Bone marrow (tissue), 2 donors: ENCODE data around the gene DLL4.
"Not testable (repeated sequence)": the region's sequence is repeated elsewhere in the genome, so short reads cannot be mapped to it uniquely, and the experiment has no call there.

ENCODE experiments used
- DNase-seq, 2 donors: peaks; one replicate each; lab custom pipeline; 2025; lab: John Stamatoyannopoulos, UW

DLL4 gene

GRCh38 chr15:40958723-40959122 is 29.6 kb downstream of the DLL4 start:
- no peak for DNase-seq

- no peak for DNase-seq
Observed at GRCh38 chr15:40959331-40960141, 30.4 kb downstream of the DLL4 start.

- no peak for DNase-seq
Observed at GRCh38 chr15:40960151-40960885, 31.2 kb downstream of the DLL4 start.

- no peak for DNase-seq
Observed at GRCh38 chr15:40960925-40961324, 31.8 kb downstream of the DLL4 start.

- not testable (repeated sequence) for DNase-seq
Observed at GRCh38 chr15:40961740-40962139, 32.6 kb downstream of the DLL4 start.

- DNase-seq = not testable (repeated sequence)
Observed at GRCh38 chr15:40962317-40962716, 33.2 kb downstream of the DLL4 start.

GRCh38 chr15:40963201-40963600 is 34.1 kb downstream of the DLL4 start:
- no peak for DNase-seq

- no peak for DNase-seq
Observed at GRCh38 chr15:40964006-40964405, 34.9 kb downstream of the DLL4 start.

GRCh38 chr15:40964634-40965033 is 35.5 kb downstream of the DLL4 start:
- DNase-seq = no peak

GRCh38 chr15:40968290-40969085 is 39.3 kb downstream of the DLL4 start:
- no peak for DNase-seq

- no peak for DNase-seq
Observed at GRCh38 chr15:40969363-40969762, 40.2 kb downstream of the DLL4 start.

GRCh38 chr15:40974879-40975278 is 45.7 kb downstream of the DLL4 start:
- no peak for DNase-seq

- no peak for DNase-seq
Observed at GRCh38 chr15:40976819-40977218, 47.7 kb downstream of the DLL4 start.

- DNase-seq = no peak
Observed at GRCh38 chr15:40978141-40978540, 49.0 kb downstream of the DLL4 start.

GRCh38 chr15:40978562-40978961 is 49.4 kb downstream of the DLL4 start:
- no peak for DNase-seq

- no peak for DNase-seq
Observed at GRCh38 chr15:40981186-40981585, 52.0 kb downstream of the DLL4 start.

- no peak for DNase-seq
Observed at GRCh38 chr15:40982855-40983254, 53.7 kb downstream of the DLL4 start.

- no peak for DNase-seq
Observed at GRCh38 chr15:40984406-40984805, 55.3 kb downstream of the DLL4 start.

GRCh38 chr15:40984964-40985363 is 55.8 kb downstream of the DLL4 start:
- no peak for DNase-seq

- no peak for DNase-seq
Observed at GRCh38 chr15:40985541-40986330, 56.6 kb downstream of the DLL4 start.

GRCh38 chr15:40986820-40987219 is 57.7 kb downstream of the DLL4 start:
- no peak for DNase-seq

GRCh38 chr15:40988156-40988555 is 59.0 kb downstream of the DLL4 start:
- DNase-seq = no peak
